HG02571 (cell line): Measurements from ENCODE around the gene SPATA9.

Experiments used
- ATAC-seq: cut with Tn5 transposase; IDR thresholded peaks from one replicate; pipeline ENCODE4 v1.9.1; 2021; ENCODE audit warnings: mild to moderate bottlenecking, moderate library complexity; ENCODE audit not compliant: unreplicated experiment

SPATA9 gene

DNA sequence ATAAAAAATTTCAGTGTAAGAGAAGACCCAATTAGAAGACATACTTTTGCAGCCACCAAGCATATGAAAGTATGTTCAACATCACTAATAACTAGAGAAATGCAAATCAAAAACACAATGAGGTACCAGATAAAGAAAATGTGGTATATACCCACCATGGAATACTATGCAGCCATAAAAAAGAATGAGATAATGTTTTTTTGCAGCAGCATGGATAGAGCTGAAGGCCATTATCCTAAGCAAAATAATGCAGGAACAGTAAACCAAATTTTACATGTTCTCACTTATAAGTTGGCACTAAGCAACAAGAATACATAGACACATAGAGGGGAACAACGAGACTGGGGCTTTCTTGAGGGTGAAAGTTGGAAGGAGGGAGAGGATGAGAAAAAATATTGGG, 6.9 kb upstream of the SPATA9 start:
- ATAC-seq: no peak

DNA sequence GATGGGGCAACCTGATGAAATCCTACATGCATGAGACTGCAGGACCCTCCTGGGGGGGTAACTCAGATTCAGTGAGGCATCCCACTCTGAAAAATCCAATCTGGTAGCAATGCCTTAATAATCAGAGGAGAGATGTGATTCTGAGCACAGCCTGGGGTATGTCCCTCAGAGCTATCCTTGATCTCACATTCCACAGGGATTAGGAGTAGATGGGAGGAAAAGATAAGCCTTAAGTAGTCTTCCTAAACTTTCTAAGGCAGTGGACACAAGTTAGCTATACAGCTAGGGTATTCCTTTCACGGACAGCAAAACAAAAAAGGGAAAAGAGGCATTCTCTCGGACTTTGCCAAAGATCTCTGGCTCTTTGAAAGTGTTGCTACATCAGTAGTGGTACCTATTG, 3.9 kb upstream of the SPATA9 start:
- no peak for ATAC-seq

- ATAC-seq: no peak
These were observed 1.6 kb upstream of the SPATA9 start for GRCh38 chr5:95684361-95684760.

- ATAC-seq: no peak
These were observed 9.7 kb downstream of the SPATA9 start for GRCh38 chr5:95673081-95673480.

GRCh38 chr5:95672641-95673040, 10.2 kb downstream of the SPATA9 start:
- no peak for ATAC-seq

DNA sequence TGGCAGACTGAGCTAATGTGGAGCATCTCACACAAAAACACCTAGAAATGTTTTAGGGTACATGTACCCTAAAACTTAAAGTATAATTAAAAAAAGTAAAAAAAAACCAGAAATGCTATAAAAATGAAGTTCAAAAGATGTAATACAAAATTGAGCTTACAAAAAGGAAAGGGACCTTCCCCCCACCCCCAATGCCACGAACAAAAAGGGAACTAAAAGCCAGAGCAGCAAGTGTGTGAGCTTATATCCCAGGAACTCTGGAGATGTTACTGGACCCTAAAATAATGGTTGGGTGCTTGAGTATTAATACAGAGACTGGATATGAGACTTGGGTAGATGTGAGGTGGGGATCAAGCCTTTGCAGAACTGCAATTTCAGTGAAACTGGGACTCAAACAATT, 11.0 kb downstream of the SPATA9 start:
- ATAC-seq: no peak

DNA sequence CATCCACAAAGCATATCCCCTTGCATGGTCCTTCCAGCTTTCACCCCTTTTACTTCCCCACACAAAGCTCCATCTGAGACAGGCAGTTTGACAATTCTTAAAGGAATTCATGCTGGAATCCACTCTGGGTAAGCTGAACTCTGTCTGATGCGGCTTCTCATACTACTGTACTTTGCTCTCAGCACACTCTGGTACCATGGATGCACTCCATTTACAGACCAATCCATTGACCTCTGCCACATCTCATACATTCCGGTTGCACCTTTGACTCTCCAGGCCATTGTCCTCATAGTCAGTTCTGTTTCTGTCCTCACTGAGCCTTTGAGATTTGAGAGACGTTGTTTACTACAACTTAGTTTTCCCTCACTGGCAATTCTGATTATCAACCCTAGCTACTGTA, 12.2 kb downstream of the SPATA9 start:
- no peak for ATAC-seq

GRCh38 chr5:95669985-95670384, 12.8 kb downstream of the SPATA9 start:
- no peak for ATAC-seq

- no peak for ATAC-seq
These were observed 13.3 kb downstream of the SPATA9 start for GRCh38 chr5:95669540-95669939.

- no peak for ATAC-seq
These were observed 14.1 kb downstream of the SPATA9 start for GRCh38 chr5:95668728-95669127.

DNA sequence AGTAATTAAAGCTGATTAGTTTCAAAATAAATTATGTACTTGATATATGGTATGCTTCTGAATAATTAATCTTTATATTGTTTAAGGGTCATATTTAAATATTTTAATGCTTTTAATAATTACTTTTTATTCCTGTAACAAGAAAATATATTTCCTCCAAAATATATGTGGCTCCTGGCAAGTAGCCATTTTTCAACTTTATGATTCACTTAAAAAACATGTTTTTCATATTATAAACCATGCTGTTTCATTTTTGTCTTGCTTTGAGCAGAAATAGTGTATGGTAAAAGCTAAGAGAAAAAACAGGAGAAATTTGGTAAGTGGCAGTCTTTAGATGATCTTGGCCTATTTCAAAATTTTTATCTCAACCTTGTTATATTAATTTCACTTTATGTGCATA, 14.6 kb downstream of the SPATA9 start:
- ATAC-seq: no peak

- no peak for ATAC-seq
These were observed 15.1 kb downstream of the SPATA9 start for GRCh38 chr5:95667678-95668077.

GRCh38 chr5:95667061-95667618, 15.7 kb downstream of the SPATA9 start:
- no peak for ATAC-seq

- no peak for ATAC-seq
These were observed 18.5 kb downstream of the SPATA9 start for GRCh38 chr5:95664204-95664786.

DNA sequence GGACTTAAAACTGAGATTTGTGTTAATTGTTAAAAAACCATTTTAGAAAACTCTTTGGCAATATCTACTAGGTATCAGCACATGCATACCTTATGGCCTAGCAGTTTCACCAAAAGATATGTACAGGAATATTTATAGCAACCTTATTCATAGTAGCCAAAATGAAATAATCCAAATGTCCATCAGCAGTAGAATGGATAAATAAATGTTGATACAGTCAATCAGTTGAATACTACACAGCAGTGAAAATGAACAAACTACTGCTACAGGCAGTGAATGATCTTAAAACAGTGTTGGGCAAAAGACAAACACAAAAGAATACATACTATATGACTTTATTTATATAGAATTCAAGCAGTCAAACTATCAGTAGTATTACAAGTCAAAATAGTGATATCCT, 19.8 kb downstream of the SPATA9 start:
- ATAC-seq: no peak

GRCh38 chr5:95660060-95660459, 22.7 kb downstream of the SPATA9 start:
- ATAC-seq: no peak

- ATAC-seq: no peak
These were observed 27.2 kb downstream of the SPATA9 start for GRCh38 chr5:95655575-95655974.

- ATAC-seq: no peak
These were observed 28.6 kb downstream of the SPATA9 start for GRCh38 chr5:95654196-95654595.

DNA sequence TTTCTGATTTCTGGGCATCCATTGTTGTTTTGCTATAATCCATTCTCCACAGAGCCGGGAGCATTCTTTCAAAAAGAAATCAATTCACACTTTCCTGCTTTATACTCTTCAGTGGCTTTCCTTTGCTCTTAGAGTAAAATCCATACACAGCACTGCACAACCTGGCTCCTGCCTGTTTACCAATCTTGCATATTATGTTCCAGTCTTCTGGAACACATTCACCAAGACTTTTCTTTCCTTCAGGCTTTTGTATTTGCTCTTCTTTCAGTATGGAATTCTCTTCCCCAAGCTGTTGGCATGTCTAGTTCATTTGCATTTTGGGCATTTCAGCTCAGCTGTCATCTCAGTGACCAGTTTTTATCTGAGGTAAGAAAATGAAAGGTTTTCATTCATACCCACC, 29.9 kb downstream of the SPATA9 start:
- ATAC-seq: no peak

GRCh38 chr5:95649842-95650620, 32.8 kb downstream of the SPATA9 start:
- ATAC-seq: no peak

GRCh38 chr5:95649274-95649673, 33.5 kb downstream of the SPATA9 start:
- ATAC-seq: no peak
